H1 (cell line): ENCODE measurements around the gene DNER. TPM values are rescaled to one million over a fixed set of nuclear protein-coding genes. Genes with fewer than 3 reads are reported as not detected.

Source experiments
- BRCA1 ChIP-seq: IDR thresholded peaks from 2 replicates; pipeline ENCODE4 v1.6.1; 2012; ENCODE audit warnings: low read depth, low read length, improper control_type of control experiment
- NANOG ChIP-seq: IDR thresholded peaks from 2 replicates; pipeline ENCODE4 v1.6.1; 2011; ENCODE audit warnings: low read length, low read depth, mild to moderate bottlenecking, inconsistent platforms; ENCODE audit not compliant: insufficient read depth, poor library complexity, severe bottlenecking
- POU5F1 ChIP-seq: IDR thresholded peaks from 2 replicates; pipeline ENCODE4 v1.6.1; 2011; ENCODE audit warnings: low read depth, mild to moderate bottlenecking, low read length, moderate library complexity
- SIRT6 ChIP-seq: IDR thresholded peaks from one replicate; pipeline ENCODE4 v1.7.1; 2012; ENCODE audit warnings: low read length, inconsistent platforms
- polyA plus RNA-seq, 7 experiments: library from polyadenylated mRNA; depleted of rRNA in 3 of 7; stranded (reverse) in 5 of 7; unstranded in 2 of 7; fragments of >200 nt in 5 of 7; fragments of 200-250 nt in 2 of 7; gene quantifications; 1 replicate in 5 of 7; 2 replicates in 1 of 7; 4 replicates in 1 of 7; pipeline versions ENCODE4 v1.2.1 to v1.2.3, GENCODE V29; 2011 to 2013; ENCODE audit warnings: missing spikeins in 2 of 7, mixed read lengths in 2 of 7
- total RNA-seq: library from RNA; stranded (reverse); fragmentation: NEBNext Ultra II Directional; extraction: Animal tissue kit (Norgen Biotek cat#: 25700); gene quantifications from 2 replicates; pipeline ENCODE4 v1.2.1, GENCODE V29; 2021
- TF ChIP-seq, protein P1 (sequence below): fragments of 300-600 bp; sonication (generic); IDR thresholded peaks from 2 replicates; pipeline ENCODE4 v1.7.1; 2012; ENCODE audit warnings: low read length, moderate library complexity, mild to moderate bottlenecking, inconsistent platforms; ENCODE audit not compliant: insufficient replicate concordance

The DNER gene
- total and polyA plus RNA-seq, 2 of the 8 experiments (the other 6 are each of a cell fraction or from before 2014, with no cell fraction given) = 6.8 to 16.3 TPM

DNA sequence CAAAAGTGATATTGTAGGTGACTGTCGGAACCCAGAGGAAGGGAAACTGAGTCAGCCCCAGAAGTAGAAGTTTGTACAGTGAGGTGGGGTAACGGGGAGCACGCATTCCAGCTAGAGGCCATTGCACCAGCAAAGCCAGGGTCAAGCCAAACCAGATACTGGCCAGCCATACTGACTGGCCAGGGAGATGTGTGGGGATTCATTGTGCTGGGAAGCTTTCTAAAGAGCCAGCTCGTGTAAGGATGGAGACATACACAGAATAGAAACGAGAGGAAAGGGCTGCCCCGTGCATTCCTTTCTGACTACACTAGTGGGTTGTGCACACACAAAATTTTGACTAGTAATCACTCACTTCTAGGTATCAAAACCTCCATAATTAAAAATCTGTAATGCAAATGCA is 268.0 kb downstream of the DNER start (continued):
- TF ChIP-seq, protein P1, sequence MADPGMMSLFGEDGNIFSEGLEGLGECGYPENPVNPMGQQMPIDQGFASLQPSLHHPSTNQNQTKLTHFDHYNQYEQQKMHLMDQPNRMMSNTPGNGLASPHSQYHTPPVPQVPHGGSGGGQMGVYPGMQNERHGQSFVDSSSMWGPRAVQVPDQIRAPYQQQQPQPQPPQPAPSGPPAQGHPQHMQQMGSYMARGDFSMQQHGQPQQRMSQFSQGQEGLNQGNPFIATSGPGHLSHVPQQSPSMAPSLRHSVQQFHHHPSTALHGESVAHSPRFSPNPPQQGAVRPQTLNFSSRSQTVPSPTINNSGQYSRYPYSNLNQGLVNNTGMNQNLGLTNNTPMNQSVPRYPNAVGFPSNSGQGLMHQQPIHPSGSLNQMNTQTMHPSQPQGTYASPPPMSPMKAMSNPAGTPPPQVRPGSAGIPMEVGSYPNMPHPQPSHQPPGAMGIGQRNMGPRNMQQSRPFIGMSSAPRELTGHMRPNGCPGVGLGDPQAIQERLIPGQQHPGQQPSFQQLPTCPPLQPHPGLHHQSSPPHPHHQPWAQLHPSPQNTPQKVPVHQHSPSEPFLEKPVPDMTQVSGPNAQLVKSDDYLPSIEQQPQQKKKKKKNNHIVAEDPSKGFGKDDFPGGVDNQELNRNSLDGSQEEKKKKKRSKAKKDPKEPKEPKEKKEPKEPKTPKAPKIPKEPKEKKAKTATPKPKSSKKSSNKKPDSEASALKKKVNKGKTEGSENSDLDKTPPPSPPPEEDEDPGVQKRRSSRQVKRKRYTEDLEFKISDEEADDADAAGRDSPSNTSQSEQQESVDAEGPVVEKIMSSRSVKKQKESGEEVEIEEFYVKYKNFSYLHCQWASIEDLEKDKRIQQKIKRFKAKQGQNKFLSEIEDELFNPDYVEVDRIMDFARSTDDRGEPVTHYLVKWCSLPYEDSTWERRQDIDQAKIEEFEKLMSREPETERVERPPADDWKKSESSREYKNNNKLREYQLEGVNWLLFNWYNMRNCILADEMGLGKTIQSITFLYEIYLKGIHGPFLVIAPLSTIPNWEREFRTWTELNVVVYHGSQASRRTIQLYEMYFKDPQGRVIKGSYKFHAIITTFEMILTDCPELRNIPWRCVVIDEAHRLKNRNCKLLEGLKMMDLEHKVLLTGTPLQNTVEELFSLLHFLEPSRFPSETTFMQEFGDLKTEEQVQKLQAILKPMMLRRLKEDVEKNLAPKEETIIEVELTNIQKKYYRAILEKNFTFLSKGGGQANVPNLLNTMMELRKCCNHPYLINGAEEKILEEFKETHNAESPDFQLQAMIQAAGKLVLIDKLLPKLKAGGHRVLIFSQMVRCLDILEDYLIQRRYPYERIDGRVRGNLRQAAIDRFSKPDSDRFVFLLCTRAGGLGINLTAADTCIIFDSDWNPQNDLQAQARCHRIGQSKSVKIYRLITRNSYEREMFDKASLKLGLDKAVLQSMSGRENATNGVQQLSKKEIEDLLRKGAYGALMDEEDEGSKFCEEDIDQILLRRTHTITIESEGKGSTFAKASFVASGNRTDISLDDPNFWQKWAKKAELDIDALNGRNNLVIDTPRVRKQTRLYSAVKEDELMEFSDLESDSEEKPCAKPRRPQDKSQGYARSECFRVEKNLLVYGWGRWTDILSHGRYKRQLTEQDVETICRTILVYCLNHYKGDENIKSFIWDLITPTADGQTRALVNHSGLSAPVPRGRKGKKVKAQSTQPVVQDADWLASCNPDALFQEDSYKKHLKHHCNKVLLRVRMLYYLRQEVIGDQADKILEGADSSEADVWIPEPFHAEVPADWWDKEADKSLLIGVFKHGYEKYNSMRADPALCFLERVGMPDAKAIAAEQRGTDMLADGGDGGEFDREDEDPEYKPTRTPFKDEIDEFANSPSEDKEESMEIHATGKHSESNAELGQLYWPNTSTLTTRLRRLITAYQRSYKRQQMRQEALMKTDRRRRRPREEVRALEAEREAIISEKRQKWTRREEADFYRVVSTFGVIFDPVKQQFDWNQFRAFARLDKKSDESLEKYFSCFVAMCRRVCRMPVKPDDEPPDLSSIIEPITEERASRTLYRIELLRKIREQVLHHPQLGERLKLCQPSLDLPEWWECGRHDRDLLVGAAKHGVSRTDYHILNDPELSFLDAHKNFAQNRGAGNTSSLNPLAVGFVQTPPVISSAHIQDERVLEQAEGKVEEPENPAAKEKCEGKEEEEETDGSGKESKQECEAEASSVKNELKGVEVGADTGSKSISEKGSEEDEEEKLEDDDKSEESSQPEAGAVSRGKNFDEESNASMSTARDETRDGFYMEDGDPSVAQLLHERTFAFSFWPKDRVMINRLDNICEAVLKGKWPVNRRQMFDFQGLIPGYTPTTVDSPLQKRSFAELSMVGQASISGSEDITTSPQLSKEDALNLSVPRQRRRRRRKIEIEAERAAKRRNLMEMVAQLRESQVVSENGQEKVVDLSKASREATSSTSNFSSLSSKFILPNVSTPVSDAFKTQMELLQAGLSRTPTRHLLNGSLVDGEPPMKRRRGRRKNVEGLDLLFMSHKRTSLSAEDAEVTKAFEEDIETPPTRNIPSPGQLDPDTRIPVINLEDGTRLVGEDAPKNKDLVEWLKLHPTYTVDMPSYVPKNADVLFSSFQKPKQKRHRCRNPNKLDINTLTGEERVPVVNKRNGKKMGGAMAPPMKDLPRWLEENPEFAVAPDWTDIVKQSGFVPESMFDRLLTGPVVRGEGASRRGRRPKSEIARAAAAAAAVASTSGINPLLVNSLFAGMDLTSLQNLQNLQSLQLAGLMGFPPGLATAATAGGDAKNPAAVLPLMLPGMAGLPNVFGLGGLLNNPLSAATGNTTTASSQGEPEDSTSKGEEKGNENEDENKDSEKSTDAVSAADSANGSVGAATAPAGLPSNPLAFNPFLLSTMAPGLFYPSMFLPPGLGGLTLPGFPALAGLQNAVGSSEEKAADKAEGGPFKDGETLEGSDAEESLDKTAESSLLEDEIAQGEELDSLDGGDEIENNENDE = no peak
- TF ChIP-seq NANOG = no peak
- no peak for TF ChIP-seq BRCA1
- no peak for TF ChIP-seq SIRT6
- TF ChIP-seq POU5F1 = no peak
- TF ChIP-seq, all 59 proteins: peak for 0
